PC-9 (cell line): Measurements from ENCODE around the gene NBEAL1. TPM values are rescaled to one million over a fixed set of nuclear protein-coding genes. Genes with fewer than 3 reads are reported as not detected.

Experiments
- BruUV-seq: library from RNA; stranded (reverse); fragments of 400-500 nt; replicated peaks from 2 replicates; lab custom pipeline; 2021; lab: Mats Ljungman, UMichigan
- CTCF ChIA-PET: fragments of 300-600 bp; sonication (Branson Sonifier 250); formaldehyde crosslinking; loops from one replicate; lab custom pipeline; 2022; ENCODE audit warnings: antibody characterized with exemption; lab: Charles Lee
- POLR2A ChIA-PET: fragments of 300-600 bp; sonication (Branson Sonifier 250); formaldehyde crosslinking; loops from one replicate; lab custom pipeline; 2022; ENCODE audit warnings: antibody characterized with exemption; ENCODE audit not compliant: unreplicated experiment; lab: Charles Lee
- DNase-seq, 2 experiments: peaks; one replicate each; pipeline versions ENCODE4 v3.0.0 to v3.0.0-alpha.2; 2015 to 2022; ENCODE audit warnings: mixed read lengths in 1 of 2
- H2AFZ ChIP-seq: fragments of 200-600 bp; sonication (generic); 2 replicates; pipeline ENCODE4 v1.8.1; 2017; ENCODE audit warnings: antibody characterized with exemption
- H3F3A ChIP-seq: fragments of 200-600 bp; sonication (generic); 2 replicates; pipeline ENCODE4 v1.8.1; 2017; ENCODE audit warnings: antibody characterized with exemption, mild to moderate bottlenecking, low read depth; ENCODE audit not compliant: insufficient read depth
- H3K27ac ChIP-seq: fragments of 200-600 bp; sonication (generic); 2 replicates; pipeline ENCODE4 v1.6.1; 2016; ENCODE audit warnings: mixed run types
- H3K27me3 ChIP-seq: fragments of 200-600 bp; sonication (generic); 2 replicates; pipeline ENCODE4 v1.6.1; 2016; ENCODE audit warnings: low read depth, mixed run types; ENCODE audit not compliant: insufficient read depth
- H3K36me3 ChIP-seq: fragments of 200-600 bp; sonication (generic); 2 replicates; pipeline ENCODE4 v1.6.1; 2016; ENCODE audit warnings: low read depth, mixed run types
- H3K4me1 ChIP-seq: fragments of 200-600 bp; sonication (generic); replicated peaks from 2 replicates; pipeline ENCODE4 v1.6.1; 2016; ENCODE audit warnings: mixed run types; ENCODE audit not compliant: insufficient read depth
- H3K4me2 ChIP-seq: fragments of 200-600 bp; sonication (generic); 2 replicates; pipeline ENCODE4 v1.6.1; 2017; ENCODE audit warnings: mixed run types
- H3K4me3 ChIP-seq: fragments of 200-600 bp; sonication (generic); 2 replicates; pipeline ENCODE4 v1.6.1; 2016; ENCODE audit warnings: mixed run types
- H3K79me2 ChIP-seq: fragments of 200-600 bp; sonication (generic); 2 replicates; pipeline ENCODE4 v1.6.1; 2017; ENCODE audit warnings: low read depth, mixed run types
- H3K9me2 ChIP-seq: fragments of 200-600 bp; sonication (generic); 2 replicates; pipeline ENCODE4 v1.8.1; 2017; ENCODE audit warnings: mild to moderate bottlenecking; ENCODE audit not compliant: insufficient read depth
- H3K9me3 ChIP-seq: fragments of 200-600 bp; sonication (generic); 2 replicates; pipeline ENCODE4 v1.8.1; 2016; ENCODE audit warnings: low read depth; ENCODE audit not compliant: insufficient read depth
- H4K20me1 ChIP-seq: fragments of 200-600 bp; sonication (generic); 2 replicates; pipeline ENCODE4 v1.8.1; 2017; ENCODE audit not compliant: insufficient read depth
- EZH2 ChIP-seq: fragments of 200-600 bp; sonication (generic); IDR thresholded peaks from 2 replicates; pipeline ENCODE4 v1.8.0; 2017; ENCODE audit warnings: antibody characterized with exemption, low read depth
- intact Hi-C: fragments of 100-400 bp; cut with micrococcal nuclease; formaldehyde crosslinking; loops from one replicate; pipeline ENCODE4 v1.10.0; 2022; ENCODE audit not compliant: unreplicated experiment
- total RNA-seq: library from RNA; stranded (reverse); gene quantifications from 2 replicates; pipeline ENCODE4 v1.2.3, GENCODE V29; 2021
- TF ChIP-seq, protein P1 (sequence below): fragments of 200-600 bp; sonication (generic); conservative IDR thresholded peaks from 2 replicates; pipeline ENCODE4 v1.6.1; 2017; ENCODE audit warnings: mixed run types, antibody characterized with exemption, mild to moderate bottlenecking, moderate library complexity

The NBEAL1 gene
- total RNA-seq, 1 experiment from 2014 or later, result 19.5 TPM

DNA sequence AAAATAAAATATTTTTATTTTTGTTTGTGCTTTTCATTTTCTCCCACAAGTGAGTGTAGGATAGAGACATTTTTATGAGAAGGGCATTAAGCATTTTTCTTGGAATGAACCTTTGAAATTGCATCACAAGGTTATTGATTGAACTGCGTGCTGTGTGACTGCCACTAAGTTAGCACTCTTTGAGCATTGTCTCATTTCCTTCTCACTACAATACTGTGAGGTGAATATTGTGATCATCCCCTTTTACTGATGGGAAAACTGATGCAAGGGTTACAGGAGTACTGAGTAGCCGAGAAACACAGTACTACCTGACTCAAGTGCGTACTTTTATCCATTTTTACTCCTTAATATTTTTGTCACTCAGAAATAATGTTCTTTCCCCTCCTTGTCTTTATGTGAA is 2.0 kb downstream of the NBEAL1 start:
- 0 out of 2 replicates have a peak, but pooled peaks cover 3% of the 10 kb centered on the region for H3K79me2 ChIP-seq
- H3K27ac ChIP-seq, result no peak overlapping the region
- no peaks in the 10 kb centered on the region for H3K27me3 ChIP-seq
- intact Hi-C loops, result loop anchor here (5.0 kb wide), 1 partner anchor 104 kb away; the partner anchor contains the start of genes CARF and WDR12
- no peaks in the 10 kb centered on the region for H3K9me2 ChIP-seq
- H3K36me3 ChIP-seq, result no peaks in the 10 kb centered on the region
- no peak for DNase-seq
- ChIA-PET POLR2A (no interaction called here), CTCF (no interaction called here)
- H4K20me1 ChIP-seq, result no peaks in the 10 kb centered on the region
- peak overlapping the region; percentile 47 for H3K4me2 ChIP-seq
- no TSS peak for BruUV-seq
- H3F3A ChIP-seq, result no peaks in the 10 kb centered on the region
- peaks cover 24% of the 10 kb centered on the region for H3K4me1 ChIP-seq
- TF ChIP-seq EZH2, result no peak
- TF ChIP-seq, protein P1, sequence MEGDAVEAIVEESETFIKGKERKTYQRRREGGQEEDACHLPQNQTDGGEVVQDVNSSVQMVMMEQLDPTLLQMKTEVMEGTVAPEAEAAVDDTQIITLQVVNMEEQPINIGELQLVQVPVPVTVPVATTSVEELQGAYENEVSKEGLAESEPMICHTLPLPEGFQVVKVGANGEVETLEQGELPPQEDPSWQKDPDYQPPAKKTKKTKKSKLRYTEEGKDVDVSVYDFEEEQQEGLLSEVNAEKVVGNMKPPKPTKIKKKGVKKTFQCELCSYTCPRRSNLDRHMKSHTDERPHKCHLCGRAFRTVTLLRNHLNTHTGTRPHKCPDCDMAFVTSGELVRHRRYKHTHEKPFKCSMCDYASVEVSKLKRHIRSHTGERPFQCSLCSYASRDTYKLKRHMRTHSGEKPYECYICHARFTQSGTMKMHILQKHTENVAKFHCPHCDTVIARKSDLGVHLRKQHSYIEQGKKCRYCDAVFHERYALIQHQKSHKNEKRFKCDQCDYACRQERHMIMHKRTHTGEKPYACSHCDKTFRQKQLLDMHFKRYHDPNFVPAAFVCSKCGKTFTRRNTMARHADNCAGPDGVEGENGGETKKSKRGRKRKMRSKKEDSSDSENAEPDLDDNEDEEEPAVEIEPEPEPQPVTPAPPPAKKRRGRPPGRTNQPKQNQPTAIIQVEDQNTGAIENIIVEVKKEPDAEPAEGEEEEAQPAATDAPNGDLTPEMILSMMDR, result no peak
- H3K9me3 ChIP-seq, result no peaks in the 10 kb centered on the region
- no peak overlapping the region for H2AFZ ChIP-seq
- H3K4me3 ChIP-seq, result no peak overlapping the region

DNA sequence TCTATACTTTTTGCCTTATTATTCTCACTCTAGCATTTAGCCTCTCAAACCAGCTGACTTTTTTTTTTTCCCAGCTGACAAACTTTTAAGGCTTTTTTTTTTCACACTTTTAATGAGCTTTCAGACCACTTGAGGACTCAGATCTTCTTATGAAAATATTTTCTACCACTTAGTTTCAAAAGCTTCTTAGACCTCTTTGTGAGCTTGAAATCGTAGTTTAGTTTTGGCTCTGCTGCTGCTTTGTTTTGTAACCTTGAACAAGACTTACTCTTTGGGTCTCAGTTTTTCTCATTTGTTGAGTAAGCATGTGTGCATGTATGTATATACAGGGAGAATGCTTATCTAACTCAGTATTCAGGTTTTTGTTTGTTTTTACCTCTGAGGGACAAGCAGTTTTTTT is 3.5 kb downstream of the NBEAL1 start:
- no peak for DNase-seq
- Histone ChIP-seq H3K4me1 (peaks cover 22% of the 10 kb centered on the region), H3K27me3 (no peaks in the 10 kb centered on the region), H2AFZ (no peak overlapping the region), H3K4me2 (peak overlapping the region; percentile 57), H4K20me1 (no peaks in the 10 kb centered on the region), H3K9me2 (no peaks in the 10 kb centered on the region), H3K9me3 (no peaks in the 10 kb centered on the region), H3K27ac (no peak overlapping the region), H3K36me3 (no peaks in the 10 kb centered on the region), H3K4me3 (peak overlapping the region; percentile 21; the same call in 1 of the 2 replicates), H3K79me2 (0 out of 2 replicates have a peak, but pooled peaks cover 3% of the 10 kb centered on the region), H3F3A (no peaks in the 10 kb centered on the region)
- ChIA-PET POLR2A (no interaction called here), CTCF (interaction anchor here (0.7 kb wide), 1 partner anchor 144 kb away, joined by 3 read pairs; no protein-coding TSS in a partner anchor)
- no TSS peak for BruUV-seq
- intact Hi-C loops, result loop anchor here (5.0 kb wide), 1 partner anchor 106 kb away; the partner anchor contains the start of genes CARF and WDR12
- TF ChIP-seq, protein P1, result no peak
- TF ChIP-seq EZH2, result no peak

DNA sequence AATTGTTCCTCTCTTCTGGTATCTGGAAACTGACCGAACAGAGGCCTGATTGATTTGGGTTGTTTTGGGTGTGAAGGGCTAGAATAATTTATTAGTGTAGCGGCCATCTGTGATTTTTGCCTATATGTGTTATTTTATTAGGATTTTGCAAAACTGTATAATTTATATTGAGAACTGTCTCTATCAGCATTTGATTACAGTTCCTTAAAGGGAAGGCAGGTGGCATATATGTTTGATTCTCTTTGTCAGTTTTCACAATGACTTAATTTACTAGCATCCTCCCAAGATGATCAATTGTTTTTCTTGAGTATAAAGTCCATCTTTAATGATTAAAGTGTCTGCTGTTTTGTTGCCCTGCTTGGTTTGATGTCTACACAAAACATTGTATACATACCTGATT is 4.5 kb downstream of the NBEAL1 start:
- H3K9me3 ChIP-seq, result no peaks in the 10 kb centered on the region
- POLR2A ChIA-PET, result no interaction called here
- H3K79me2 ChIP-seq, result 0 out of 2 replicates have a peak, but pooled peaks cover 3% of the 10 kb centered on the region
- peaks cover 16% of the 10 kb centered on the region for H3K4me1 ChIP-seq
- H2AFZ ChIP-seq, result no peak overlapping the region
- H3K36me3 ChIP-seq, result no peaks in the 10 kb centered on the region
- H3F3A ChIP-seq, result no peaks in the 10 kb centered on the region
- no peak overlapping the region for H3K4me3 ChIP-seq
- TF ChIP-seq, protein P1, result no peak
- no peak for TF ChIP-seq EZH2
- no peaks in the 10 kb centered on the region for H3K9me2 ChIP-seq
- intact Hi-C loops, result loop anchor here (5.0 kb wide), 1 partner anchor 107 kb away; the partner anchor contains the start of genes CARF and WDR12
- peak overlapping the region; percentile 57 for H3K4me2 ChIP-seq
- no peak for DNase-seq
- H3K27ac ChIP-seq, result no peak overlapping the region
- H4K20me1 ChIP-seq, result no peaks in the 10 kb centered on the region
- H3K27me3 ChIP-seq, result no peaks in the 10 kb centered on the region
- CTCF ChIA-PET, result no interaction called here
- no TSS peak for BruUV-seq
